ENCODE data around the gene KCTD2. TPM values are rescaled to one million over a fixed set of nuclear protein-coding genes. Genes with fewer than 3 reads are reported as not detected.

Gene KCTD2
- total RNA-seq, 1 donor from 2014 or later = 17.1 TPM

DNA sequence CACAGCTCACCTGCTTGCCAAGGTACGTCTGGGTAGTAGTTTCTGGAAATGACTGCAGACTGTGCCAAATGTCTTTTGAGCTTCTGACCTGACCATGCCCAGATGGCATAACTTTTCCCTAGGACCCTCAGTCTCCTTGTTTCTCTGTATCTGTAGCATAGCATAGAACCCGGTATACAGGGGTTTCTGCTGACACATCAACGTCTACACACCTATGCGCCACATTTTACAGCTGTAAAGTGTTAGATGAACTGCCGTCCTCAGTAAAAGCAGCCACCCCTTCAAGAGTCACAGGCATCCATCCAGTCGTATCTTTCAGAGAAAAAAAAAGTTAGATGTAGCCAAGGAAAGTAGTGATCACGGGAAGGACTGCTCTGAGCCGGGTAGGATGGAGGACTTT, 17.4 kb downstream of the KCTD2 start:
- no peaks in the 10 kb centered on the region for H3K9me3 ChIP-seq (ENCODE audit: insufficient read depth, low read depth, low read length)
- H3K27me3 ChIP-seq (ENCODE audit: insufficient read depth, low read length) = no peaks in the 10 kb centered on the region
- no peak for TF ChIP-seq EZH2 (IDR thresholded peaks at IDR 0.05; ENCODE audit: insufficient read depth, low read length)
- Mint-ChIP-seq H3K36me3 (ENCODE audit: low read depth, unreplicated experiment) (peaks cover 26% of the 10 kb centered on the region), H3K27ac (ENCODE audit: unreplicated experiment) (peak overlapping the region; percentile 3), H3K9me3 (ENCODE audit: unreplicated experiment) (no peaks in the 10 kb centered on the region), H3K4me1 (ENCODE audit: low read depth, unreplicated experiment) (peaks cover 9% of the 10 kb centered on the region), H3K27me3 (ENCODE audit: low read depth, unreplicated experiment) (no peaks in the 10 kb centered on the region), H3K4me3 (ENCODE audit: unreplicated experiment) (no peak overlapping the region)
- no peak overlapping the region for H3K9ac ChIP-seq (ENCODE audit: low read length)
- H3K4me3 ChIP-seq (ENCODE audit: insufficient read depth, low read depth, low read length) = no peak overlapping the region
- DNase-seq (ENCODE audit: low read depth) = no peak
- no peak overlapping the region for H3K4me2 ChIP-seq (ENCODE audit: low read length)
- H3K36me3 ChIP-seq (ENCODE audit: insufficient read depth, low read length) = peaks cover 21% of the 10 kb centered on the region
- H3K4me1 ChIP-seq (ENCODE audit: insufficient read depth, low read length) = peaks cover 5% of the 10 kb centered on the region
- H3K27ac ChIP-seq (ENCODE audit: low read depth, low read length) = no peak overlapping the region
- no peak overlapping the region for H2AFZ ChIP-seq (ENCODE audit: low read depth, low read length)
- peaks cover 5% of the 10 kb centered on the region for H4K20me1 ChIP-seq (ENCODE audit: insufficient read depth, low read length)
- no peaks in the 10 kb centered on the region for H3K79me2 ChIP-seq (ENCODE audit: insufficient read depth, low read length)
- FAIRE-seq = no peak

DNA sequence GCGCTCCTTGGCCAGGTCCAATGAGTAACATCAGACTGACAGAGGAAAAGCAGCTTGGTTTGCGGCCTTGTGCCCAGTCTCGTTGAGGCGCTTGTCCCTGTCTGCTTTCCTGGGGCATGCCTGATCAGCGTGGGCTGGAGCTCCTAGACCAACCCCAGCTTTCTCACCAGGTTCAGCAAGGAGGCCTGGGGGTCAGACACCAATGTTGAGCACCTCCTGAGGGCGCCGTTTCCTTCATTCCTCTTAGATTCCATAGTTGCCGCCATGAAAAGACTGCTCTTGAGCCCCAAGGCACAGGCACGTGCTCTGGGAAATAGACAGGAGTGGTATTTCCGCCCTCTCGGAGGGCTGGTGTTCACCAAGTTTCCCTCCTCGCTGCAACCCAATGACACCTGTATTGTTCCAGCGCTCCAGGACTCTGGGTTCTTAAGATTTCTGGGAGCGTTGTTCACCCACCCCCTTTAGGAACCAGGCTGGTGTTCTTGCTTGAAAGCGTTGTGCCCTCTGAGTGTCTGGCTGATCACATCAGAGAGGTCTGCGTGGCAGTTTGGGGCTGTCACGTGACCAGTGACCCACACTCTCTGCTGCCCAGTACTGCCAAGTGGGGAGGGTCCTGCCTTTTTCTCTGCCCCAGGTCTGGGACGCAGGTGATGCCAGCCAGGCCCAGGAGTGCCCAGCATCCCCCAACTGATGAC, 18.0 kb downstream of the KCTD2 start:
- FAIRE-seq (no peak), DNase-seq (ENCODE audit: low read depth) (no peak)
- no peaks in the 10 kb centered on the region for H3K27me3 ChIP-seq (ENCODE audit: insufficient read depth, low read length)
- H3K27ac Mint-ChIP-seq (ENCODE audit: unreplicated experiment) = no peak overlapping the region
- no peaks in the 10 kb centered on the region for H4K20me1 ChIP-seq (ENCODE audit: insufficient read depth, low read length)
- H3K9me3 Mint-ChIP-seq (ENCODE audit: unreplicated experiment) = no peaks in the 10 kb centered on the region
- no peak overlapping the region for H3K27ac ChIP-seq (ENCODE audit: low read depth, low read length)
- H3K36me3 ChIP-seq (ENCODE audit: insufficient read depth, low read length) = peaks cover 19% of the 10 kb centered on the region
- no peaks in the 10 kb centered on the region for H3K79me2 ChIP-seq (ENCODE audit: insufficient read depth, low read length)
- no peak overlapping the region for H3K4me3 ChIP-seq (ENCODE audit: insufficient read depth, low read depth, low read length)
- no peaks in the 10 kb centered on the region for H3K27me3 Mint-ChIP-seq (ENCODE audit: low read depth, unreplicated experiment)
- H3K9ac ChIP-seq (ENCODE audit: low read length) = no peak overlapping the region
- H2AFZ ChIP-seq (ENCODE audit: low read depth, low read length) = no peak overlapping the region
- no peak for TF ChIP-seq EZH2 (IDR thresholded peaks at IDR 0.05; ENCODE audit: insufficient read depth, low read length)
- TF ChIP-seq, protein P1, sequence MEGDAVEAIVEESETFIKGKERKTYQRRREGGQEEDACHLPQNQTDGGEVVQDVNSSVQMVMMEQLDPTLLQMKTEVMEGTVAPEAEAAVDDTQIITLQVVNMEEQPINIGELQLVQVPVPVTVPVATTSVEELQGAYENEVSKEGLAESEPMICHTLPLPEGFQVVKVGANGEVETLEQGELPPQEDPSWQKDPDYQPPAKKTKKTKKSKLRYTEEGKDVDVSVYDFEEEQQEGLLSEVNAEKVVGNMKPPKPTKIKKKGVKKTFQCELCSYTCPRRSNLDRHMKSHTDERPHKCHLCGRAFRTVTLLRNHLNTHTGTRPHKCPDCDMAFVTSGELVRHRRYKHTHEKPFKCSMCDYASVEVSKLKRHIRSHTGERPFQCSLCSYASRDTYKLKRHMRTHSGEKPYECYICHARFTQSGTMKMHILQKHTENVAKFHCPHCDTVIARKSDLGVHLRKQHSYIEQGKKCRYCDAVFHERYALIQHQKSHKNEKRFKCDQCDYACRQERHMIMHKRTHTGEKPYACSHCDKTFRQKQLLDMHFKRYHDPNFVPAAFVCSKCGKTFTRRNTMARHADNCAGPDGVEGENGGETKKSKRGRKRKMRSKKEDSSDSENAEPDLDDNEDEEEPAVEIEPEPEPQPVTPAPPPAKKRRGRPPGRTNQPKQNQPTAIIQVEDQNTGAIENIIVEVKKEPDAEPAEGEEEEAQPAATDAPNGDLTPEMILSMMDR (IDR thresholded peaks at IDR 0.05; ENCODE audit: insufficient read depth, low read depth, low read length) = no peak
- no peak overlapping the region for H3K4me2 ChIP-seq (ENCODE audit: low read length)
- H3K4me1 Mint-ChIP-seq (ENCODE audit: low read depth, unreplicated experiment) = peaks cover 9% of the 10 kb centered on the region
- peaks cover 5% of the 10 kb centered on the region for H3K4me1 ChIP-seq (ENCODE audit: insufficient read depth, low read length)
- no peaks in the 10 kb centered on the region for H3K9me3 ChIP-seq (ENCODE audit: insufficient read depth, low read depth, low read length)
- H3K36me3 Mint-ChIP-seq (ENCODE audit: low read depth, unreplicated experiment) = peaks cover 26% of the 10 kb centered on the region
- H3K4me3 Mint-ChIP-seq (ENCODE audit: unreplicated experiment) = no peak overlapping the region

DNA sequence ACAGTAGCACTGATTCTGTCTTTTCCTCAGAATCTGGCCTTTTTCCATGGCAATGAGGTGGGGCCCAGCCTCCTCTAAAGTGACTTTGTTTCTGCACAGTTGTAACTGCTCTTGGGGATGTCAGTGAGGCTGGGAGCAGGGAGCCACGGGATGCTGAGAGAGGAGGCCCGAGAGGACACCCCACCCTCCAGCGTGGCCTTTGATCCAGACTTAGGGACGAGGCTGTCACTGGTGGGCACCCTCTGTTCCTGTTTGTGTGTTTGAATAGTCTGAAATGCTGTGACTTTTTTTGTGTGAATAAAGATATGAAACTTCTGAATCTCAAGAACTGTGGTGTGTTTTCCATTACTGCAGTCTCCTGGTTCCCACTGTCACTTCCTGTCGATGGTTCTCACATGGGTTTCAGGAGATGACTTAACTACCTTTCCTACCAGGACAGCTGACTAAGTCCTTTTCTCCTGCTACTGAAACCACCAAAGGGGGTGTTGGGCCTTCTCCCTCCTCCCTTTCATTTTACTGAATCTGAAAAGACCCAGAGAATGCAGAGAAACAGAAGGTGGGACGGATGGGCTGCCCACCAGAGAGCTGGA, 18.6 kb downstream of the KCTD2 start:
- peak overlapping the region; percentile 42 for H3K27ac Mint-ChIP-seq (ENCODE audit: unreplicated experiment)

More for the DNA sequence above, 18.6 kb downstream of the KCTD2 start:
- Histone ChIP-seq H3K9ac (ENCODE audit: low read length) (no peak overlapping the region), H3K79me2 (ENCODE audit: insufficient read depth, low read length) (no peaks in the 10 kb centered on the region), H3K4me1 (ENCODE audit: insufficient read depth, low read length) (peaks cover 5% of the 10 kb centered on the region), H4K20me1 (ENCODE audit: insufficient read depth, low read length) (no peaks in the 10 kb centered on the region), H3K4me3 (ENCODE audit: insufficient read depth, low read depth, low read length) (no peak overlapping the region), H3K27ac (ENCODE audit: low read depth, low read length) (no peak overlapping the region), H2AFZ (ENCODE audit: low read depth, low read length) (no peak overlapping the region), H3K27me3 (ENCODE audit: insufficient read depth, low read length) (no peaks in the 10 kb centered on the region), H3K36me3 (ENCODE audit: insufficient read depth, low read length) (peaks cover 18% of the 10 kb centered on the region), H3K9me3 (ENCODE audit: insufficient read depth, low read depth, low read length) (no peaks in the 10 kb centered on the region), H3K4me2 (ENCODE audit: low read length) (peak overlapping the region; percentile 20)
- no peaks in the 10 kb centered on the region for H3K27me3 Mint-ChIP-seq (ENCODE audit: low read depth, unreplicated experiment)
- H3K9me3 Mint-ChIP-seq (ENCODE audit: unreplicated experiment) = no peaks in the 10 kb centered on the region
- H3K36me3 Mint-ChIP-seq (ENCODE audit: low read depth, unreplicated experiment) = peaks cover 26% of the 10 kb centered on the region
- TF ChIP-seq EZH2 (IDR thresholded peaks at IDR 0.05; ENCODE audit: insufficient read depth, low read length) = no peak
- TF ChIP-seq, protein P1 (IDR thresholded peaks at IDR 0.05; ENCODE audit: insufficient read depth, low read depth, low read length) = no peak
- H3K4me1 Mint-ChIP-seq (ENCODE audit: low read depth, unreplicated experiment) = peaks cover 9% of the 10 kb centered on the region
- no peak for DNase-seq (ENCODE audit: low read depth)
- no peak for FAIRE-seq
- H3K4me3 Mint-ChIP-seq (ENCODE audit: unreplicated experiment) = no peak overlapping the region
